ENCODE measurements around the gene AAK1.
"Not testable (repeated sequence)": the region's sequence is repeated elsewhere in the genome, so short reads cannot be mapped to it uniquely, and the experiment has no call there.

AAK1 gene

DNA sequence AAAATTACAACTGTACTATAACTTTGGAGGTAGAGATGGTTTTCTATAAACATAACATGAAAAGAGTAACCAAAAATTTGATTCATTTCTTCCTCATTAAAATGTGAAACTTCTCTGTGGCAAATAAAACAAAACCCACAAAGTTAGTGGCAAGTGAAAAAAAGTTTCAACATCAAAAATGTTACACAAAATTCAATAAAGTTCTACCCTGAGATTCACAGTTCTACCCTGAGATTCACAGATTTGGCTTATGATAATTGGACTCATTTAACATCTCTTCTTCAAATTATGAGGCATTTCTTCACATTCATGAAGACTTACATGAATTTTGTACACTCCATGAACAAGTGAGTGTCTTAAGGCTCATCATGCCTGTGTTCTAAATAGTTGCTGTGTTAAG lies 51.0 kb downstream of the AAK1 start:
- no peak for DNase-seq

DNA sequence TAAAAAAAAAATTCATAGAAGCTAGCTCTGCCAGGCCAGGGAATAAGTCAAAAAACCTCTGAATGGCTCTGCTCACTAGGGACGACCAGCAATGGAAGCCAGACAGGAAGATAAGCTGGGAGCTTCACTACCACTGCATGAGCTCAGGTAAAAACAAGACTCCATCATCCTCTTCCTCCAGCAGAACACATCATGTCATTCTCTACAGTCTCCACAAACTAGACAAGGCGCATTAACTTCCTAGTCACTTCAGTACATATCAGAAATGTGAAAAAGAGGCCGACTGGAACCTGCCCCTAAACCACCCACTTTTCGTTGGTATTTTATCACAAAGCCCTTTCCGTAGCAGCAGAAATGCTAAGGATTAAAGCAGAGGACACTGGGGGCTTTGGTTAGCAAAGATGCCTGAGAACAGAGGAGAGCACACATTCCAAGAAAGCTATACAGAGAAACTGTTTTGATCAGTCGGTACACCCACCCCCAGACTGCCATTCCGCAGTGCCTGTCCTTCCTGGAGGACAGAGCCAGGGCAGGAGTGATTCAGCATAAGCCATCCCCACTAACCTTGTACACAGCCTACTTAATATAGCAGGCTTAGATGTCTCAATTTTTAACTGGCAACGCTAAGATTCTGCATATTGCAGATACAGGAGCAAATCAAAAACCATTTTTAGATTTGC lies 53.4 kb downstream of the AAK1 start:
- DNase-seq: no peak

GRCh38 chr2:69588945-69589344 lies 54.6 kb downstream of the AAK1 start:
- DNase-seq: no peak

- no peak for DNase-seq
These were observed 55.1 kb downstream of the AAK1 start for GRCh38 chr2:69588403-69588802.

DNA sequence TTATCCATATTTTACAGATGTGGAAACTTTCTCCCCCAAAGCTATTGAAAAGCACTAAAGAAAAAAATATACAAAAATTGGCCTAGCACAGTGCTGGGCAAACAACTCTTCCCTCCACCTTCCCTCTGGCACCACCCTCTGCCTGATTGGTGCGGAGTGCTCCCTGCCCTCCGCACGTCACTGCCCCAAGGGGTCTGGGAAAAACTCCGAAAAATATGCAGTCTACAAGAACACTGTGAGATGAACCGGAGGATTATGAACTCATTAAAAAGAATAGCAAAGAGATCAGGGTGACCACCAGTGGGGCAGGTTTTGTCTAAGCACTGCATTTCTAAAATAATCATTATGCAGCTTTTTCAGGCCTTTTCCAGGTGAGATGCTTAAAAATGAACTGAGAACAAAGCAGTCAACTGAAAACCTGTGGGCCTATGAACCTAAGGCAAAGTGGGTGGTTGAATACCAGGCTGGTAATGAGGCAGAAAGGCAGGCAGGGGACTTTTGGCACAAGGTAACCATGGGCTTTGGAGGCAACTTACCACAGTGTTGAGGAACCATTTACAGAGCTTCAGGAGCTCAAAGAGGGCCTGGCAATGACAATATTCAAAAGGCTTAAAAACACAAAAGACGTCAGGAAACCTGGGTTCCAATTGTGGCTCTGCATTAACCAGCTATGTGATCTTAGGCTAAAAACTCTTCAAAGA lies 57.5 kb downstream of the AAK1 start:
- DNase-seq: peak; percentile 33

- no peak for DNase-seq
These were observed 59.2 kb downstream of the AAK1 start for GRCh38 chr2:69584127-69584889.

GRCh38 chr2:69583321-69583833 lies 60.2 kb downstream of the AAK1 start:
- no peak for DNase-seq

DNA sequence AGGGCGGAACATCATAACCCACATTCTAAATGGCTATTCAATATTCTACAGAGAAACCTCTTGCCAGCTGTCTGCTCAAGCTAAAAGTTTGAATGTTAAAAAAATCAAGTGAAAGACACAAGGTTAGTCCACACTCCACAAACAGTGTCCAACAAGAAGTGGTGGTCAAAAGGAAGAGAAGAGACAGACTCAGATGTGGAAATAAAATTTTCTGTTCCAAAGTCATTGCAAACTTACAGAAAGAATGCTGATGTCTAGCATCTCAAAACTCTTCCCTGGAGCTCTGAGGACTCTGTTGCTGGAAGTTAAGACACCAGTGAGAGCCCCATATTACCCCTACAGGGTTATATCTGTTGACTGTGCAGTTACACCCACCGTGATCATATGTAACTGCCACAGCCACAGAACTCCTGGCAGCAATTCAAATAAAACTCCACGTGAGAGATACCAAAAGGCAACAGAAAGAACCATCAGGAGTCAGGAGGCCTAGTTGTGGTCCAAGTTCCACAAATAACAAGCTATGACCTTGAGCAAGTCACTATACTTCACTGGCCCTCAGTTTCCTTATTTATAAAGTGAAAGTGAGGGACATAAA lies 60.9 kb downstream of the AAK1 start:
- no peak for DNase-seq

GRCh38 chr2:69581774-69582581 lies 61.6 kb downstream of the AAK1 start:
- DNase-seq: no peak

GRCh38 chr2:69580486-69580885 lies 63.1 kb downstream of the AAK1 start:
- no peak for DNase-seq

DNA sequence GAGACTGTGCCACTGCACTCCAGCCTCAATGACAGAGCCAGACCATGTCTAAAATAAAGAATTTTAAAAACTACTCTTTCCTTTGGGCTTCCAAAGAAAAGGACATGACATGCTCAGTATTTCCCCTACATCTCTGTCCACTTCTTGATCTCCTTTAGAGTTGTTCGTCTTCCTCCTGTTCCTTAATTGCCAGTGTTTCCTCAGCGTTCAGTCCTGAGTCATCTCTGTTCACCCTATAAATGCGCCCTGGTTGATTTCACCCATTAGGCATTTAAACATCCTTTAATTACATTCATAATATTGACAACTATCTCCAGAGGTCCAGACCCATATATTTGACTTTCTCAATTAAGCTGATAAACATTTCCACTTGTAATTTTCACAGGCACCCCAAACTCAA lies 64.0 kb downstream of the AAK1 start:
- DNase-seq: no peak

- DNase-seq: no peak
These were observed 65.4 kb downstream of the AAK1 start for GRCh38 chr2:69578198-69578540.

DNA sequence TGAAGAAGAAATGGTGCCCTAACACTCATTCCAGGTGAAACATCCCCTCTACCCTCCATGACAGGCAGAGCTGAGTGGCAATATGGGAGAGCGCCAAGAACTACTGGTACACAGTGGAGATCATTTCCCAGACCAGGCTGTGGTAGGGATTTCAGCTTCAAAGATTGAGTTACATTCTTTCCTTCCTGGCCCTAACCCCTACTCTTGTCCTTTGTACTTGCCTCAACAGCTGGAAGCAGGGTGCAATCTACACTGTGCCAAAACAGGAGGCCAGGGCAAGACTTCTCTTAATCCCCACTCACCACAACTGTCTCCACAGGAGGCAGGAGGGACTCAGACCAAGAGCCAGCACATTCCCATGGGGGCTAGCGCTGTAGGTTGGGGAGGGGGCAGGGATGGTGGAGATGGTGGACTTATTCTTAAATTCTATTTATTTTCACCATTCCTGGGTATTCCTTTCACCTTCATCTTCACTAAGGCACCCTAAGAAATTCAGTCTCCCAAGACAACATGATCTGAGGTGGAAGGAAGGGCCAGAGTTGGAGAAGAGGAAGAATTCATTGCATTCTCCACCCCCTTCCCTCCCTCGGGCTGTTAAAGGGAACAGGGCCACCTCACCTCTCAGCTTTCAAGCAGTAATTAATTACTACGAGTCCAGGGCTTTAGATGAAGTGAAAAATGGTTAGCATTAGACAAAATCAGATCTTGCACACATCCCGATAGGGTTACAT lies 65.9 kb downstream of the AAK1 start:
- no peak for DNase-seq

- DNase-seq: no peak
These were observed 66.7 kb downstream of the AAK1 start for GRCh38 chr2:69576880-69577279.

GRCh38 chr2:69575926-69576325 lies 67.6 kb downstream of the AAK1 start:
- DNase-seq: no peak

DNA sequence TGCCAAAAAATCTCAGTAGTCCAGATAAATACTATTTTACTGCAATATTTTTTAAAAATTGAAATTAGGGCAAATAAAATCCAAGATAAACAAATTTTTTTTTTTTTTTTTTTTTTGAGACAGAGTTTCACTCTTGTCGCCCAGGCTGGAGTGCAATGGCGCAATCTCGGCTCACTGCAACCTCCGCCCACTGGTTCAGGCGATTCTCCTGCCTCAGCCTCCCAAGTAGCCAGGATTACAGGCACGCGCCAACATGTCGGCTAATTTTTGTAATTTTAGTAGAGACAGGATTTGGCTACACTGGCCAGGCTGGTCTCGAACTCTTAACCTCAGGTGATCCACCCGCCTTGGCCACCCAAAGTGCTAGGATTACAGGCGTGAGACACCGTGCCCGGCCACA lies 68.2 kb downstream of the AAK1 start:
- not testable (repeated sequence) for DNase-seq

DNA sequence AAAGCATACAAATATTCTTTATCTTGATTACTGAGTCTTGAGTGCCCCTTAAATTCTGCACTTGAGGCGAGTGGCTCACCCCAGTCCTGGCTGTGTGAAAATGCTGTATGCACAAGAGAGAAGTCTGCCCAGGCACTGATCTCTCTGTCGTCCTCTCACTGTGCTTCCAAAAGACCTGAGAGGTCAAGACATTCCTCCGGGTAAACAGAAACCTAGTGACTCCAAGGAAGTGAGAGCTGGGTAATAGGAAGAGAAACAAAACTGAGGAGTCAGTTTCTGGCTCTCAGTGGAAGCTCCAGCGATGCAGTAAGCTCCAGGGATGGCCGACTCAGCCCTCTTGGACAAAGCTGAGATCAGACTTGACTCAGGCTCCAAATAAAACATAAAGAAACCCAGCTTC lies 70.9 kb downstream of the AAK1 start:
- DNase-seq: peak; percentile 6

- no peak for DNase-seq
These were observed 72.3 kb downstream of the AAK1 start for GRCh38 chr2:69571189-69571588.

DNA sequence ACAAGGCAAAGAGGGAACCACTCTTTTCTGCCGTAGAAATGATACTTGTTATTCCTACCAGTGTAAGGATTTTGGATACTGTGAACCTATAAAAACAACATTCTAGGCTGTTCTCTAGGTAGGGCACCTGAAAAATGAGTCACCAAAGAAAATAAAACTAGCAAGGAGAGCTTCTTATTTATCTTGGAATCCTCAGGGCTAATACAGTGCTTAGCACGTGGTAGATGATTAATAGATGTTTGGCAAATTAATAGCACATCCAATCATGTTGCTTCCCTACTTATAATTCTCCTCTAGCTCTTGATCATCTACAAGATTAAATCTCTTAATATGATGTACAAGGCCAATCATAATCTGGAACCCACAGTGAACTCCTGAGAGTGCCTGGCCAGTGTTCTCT lies 73.1 kb downstream of the AAK1 start:
- DNase-seq: no peak

- DNase-seq: no peak
These were observed 75.6 kb downstream of the AAK1 start for GRCh38 chr2:69567909-69568300.

GRCh38 chr2:69567157-69567908 lies 76.2 kb downstream of the AAK1 start:
- DNase-seq: no peak

Measured in DMS79 (cell line).